Natural killer cell treated with Interleukin-12 subunit alpha and Interleukin-12 subunit beta and Interleukin-15 and Interleukin-18, amount 100 ng/mL, for 72 hours (primary cell): ENCODE measurements around the gene RGS12. TPM values are rescaled to one million over a fixed set of nuclear protein-coding genes. Genes with fewer than 3 reads are reported as not detected.

Experiments used
- ATAC-seq, 2 donors: fragments of 150-1000 bp; cut with Tn5 transposase in 1 of 2; sonication (Bioruptor Pico), chemical (Tn5 transposase) in 1 of 2; 2 replicates each; pipeline ENCODE4 v1.10.0; 2021
- DNase-seq: peaks from one replicate; pipeline ENCODE4 v3.0.0; 2022; ENCODE audit warnings: low spot score
- H3K27ac Mint-ChIP-seq, 2 donors: 1 replicate in 1 of 2; 2 replicates in 1 of 2; pipeline ENCODE4 v1.8.0; 2022; ENCODE audit warnings: mixed read lengths in 2 of 2, mild to moderate bottlenecking in 1 of 2, moderate library complexity in 1 of 2
- H3K27me3 Mint-ChIP-seq, 2 donors: 1 replicate in 1 of 2; 2 replicates in 1 of 2; pipeline ENCODE4 v1.8.0; 2022; ENCODE audit warnings: mixed read lengths in 2 of 2
- H3K36me3 Mint-ChIP-seq: one replicate; pipeline ENCODE4 v1.8.0; 2022; ENCODE audit warnings: mixed read lengths
- H3K4me1 Mint-ChIP-seq, 2 donors: 1 replicate in 1 of 2; 2 replicates in 1 of 2; pipeline ENCODE4 v1.8.0; 2022; ENCODE audit warnings: low read depth in 2 of 2, mixed read lengths in 2 of 2, mild to moderate bottlenecking in 1 of 2
- H3K4me3 Mint-ChIP-seq: one replicate; pipeline ENCODE4 v1.8.0; 2022; ENCODE audit warnings: mixed read lengths
- H3K9me3 Mint-ChIP-seq: 2 replicates; pipeline ENCODE4 v1.8.0; 2022; ENCODE audit warnings: mixed read lengths
- total RNA-seq, 2 donors: library from RNA; stranded (reverse); gene quantifications; one replicate each; pipeline ENCODE4 v1.2.3, GENCODE V29; 2022

The RGS12 gene
- total RNA-seq, 2 donors from 2014 or later, result 1.9 to 7.0 TPM

DNA sequence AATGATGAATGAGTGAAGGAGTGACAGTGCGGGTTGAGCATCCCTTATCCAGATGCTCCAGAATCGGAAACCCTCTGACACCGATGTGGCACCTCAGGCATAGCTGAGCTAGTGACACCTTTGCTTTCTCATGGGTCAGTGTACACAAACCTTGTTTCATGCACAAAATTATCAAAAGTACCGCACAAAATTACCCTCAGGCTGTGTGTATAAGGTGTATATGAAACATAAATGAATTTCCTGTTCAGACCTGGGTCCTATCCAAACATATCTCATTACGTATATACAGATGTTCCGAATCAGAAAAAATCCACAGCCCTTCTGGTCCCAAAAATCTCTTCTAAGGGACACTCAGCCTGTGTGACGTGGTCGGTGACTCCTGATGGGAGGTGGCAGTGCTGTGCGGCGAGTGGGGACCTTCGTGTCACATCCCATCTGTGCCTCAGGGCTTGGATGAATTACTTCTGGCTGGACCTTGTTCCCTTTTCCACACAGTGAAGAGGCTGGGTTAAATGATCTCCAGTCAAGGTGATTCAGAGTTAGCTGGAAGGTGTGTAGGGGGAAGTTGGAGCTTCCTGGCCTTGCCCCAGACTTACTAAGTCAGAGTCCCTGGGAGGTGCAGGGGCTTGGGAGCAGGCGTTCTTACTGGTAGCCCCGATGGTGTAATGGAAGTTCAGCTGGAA lies 18.8 kb downstream of the RGS12 start:
- DNase-seq (no peak), ATAC-seq (no peak)
- no peaks in the 10 kb centered on the region for H3K9me3 Mint-ChIP-seq
- no peak overlapping the region for H3K27ac Mint-ChIP-seq
- H3K27me3 Mint-ChIP-seq, result no peaks in the 10 kb centered on the region
- H3K36me3 Mint-ChIP-seq, result no peaks in the 10 kb centered on the region
- no peak overlapping the region for H3K4me3 Mint-ChIP-seq
- no peaks in the 10 kb centered on the region for H3K4me1 Mint-ChIP-seq

- no peaks in the 10 kb centered on the region for H3K36me3 Mint-ChIP-seq
- H3K4me3 Mint-ChIP-seq, result no peak overlapping the region
- DNase-seq, result no peak
- no peaks in the 10 kb centered on the region for H3K9me3 Mint-ChIP-seq
- no peak overlapping the region for H3K27ac Mint-ChIP-seq
- no peaks in the 10 kb centered on the region for H3K4me1 Mint-ChIP-seq
- H3K27me3 Mint-ChIP-seq, result no peaks in the 10 kb centered on the region
- ATAC-seq, result no peak
These were observed 19.5 kb downstream of the RGS12 start for GRCh38 chr4:3312362-3312761.

DNA sequence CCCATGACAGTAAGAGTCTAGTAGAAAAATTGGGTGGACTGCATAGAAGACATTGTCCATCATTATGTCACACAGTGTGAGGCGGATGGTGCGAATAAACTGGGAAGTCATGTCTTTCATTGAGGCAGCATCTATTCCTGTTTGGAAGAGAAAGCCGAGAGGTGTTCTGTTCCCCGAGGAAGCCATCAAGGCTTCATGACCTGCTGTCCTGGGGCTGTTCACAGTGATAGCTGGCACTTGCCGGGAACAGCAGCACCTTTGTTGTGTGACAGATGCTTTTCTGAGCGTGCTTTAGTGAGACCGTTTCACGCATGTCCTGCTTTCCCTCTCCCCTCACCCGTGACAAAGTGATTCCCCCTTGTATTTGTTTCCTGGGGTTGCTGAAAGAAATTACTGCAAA lies 20.3 kb downstream of the RGS12 start:
- ATAC-seq (no peak), DNase-seq (no peak)
- no peaks in the 10 kb centered on the region for H3K27me3 Mint-ChIP-seq
- no peaks in the 10 kb centered on the region for H3K9me3 Mint-ChIP-seq
- no peaks in the 10 kb centered on the region for H3K36me3 Mint-ChIP-seq
- no peaks in the 10 kb centered on the region for H3K4me1 Mint-ChIP-seq
- H3K27ac Mint-ChIP-seq, result no peak overlapping the region
- H3K4me3 Mint-ChIP-seq, result no peak overlapping the region

GRCh38 chr4:3313556-3314228 lies 20.9 kb downstream of the RGS12 start:
- Mint-ChIP-seq H3K27me3 (no peaks in the 10 kb centered on the region), H3K9me3 (no peaks in the 10 kb centered on the region), H3K4me1 (no peaks in the 10 kb centered on the region), H3K36me3 (no peaks in the 10 kb centered on the region), H3K4me3 (no peak overlapping the region), H3K27ac (no peak overlapping the region)
- ATAC-seq, result no peak
- DNase-seq, result no peak

DNA sequence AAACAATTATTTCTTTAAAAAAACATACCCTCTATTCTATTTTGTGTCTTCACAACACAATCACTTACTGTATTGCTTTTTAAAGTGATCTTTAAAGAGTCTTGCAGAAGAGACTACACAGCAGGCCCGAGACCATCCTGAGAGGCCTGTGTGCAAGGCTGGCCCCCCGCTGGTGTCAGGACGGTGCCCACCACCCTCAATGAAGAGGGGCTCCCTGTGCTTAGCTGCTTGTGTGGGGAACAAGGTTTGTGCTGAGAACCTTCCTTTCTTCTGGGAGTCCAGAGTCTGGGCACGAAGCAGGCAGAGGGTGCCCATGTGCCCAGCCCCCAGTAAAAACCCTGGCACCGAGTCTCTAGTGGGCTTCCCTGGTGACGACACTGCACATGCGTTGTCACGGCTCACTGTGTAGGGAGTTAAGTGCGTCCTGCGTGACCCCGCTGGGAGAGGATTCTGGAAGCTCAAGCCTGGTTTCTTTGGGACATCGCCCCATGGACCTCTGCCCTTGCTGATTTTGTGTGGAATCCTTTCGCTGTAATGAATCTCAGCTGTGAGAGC lies 22.0 kb downstream of the RGS12 start:
- ATAC-seq (no peak), DNase-seq (no peak)
- no peak overlapping the region for H3K4me3 Mint-ChIP-seq
- H3K4me1 Mint-ChIP-seq, result no peaks in the 10 kb centered on the region
- H3K36me3 Mint-ChIP-seq, result no peaks in the 10 kb centered on the region
- H3K27ac Mint-ChIP-seq, result no peak overlapping the region
- no peaks in the 10 kb centered on the region for H3K27me3 Mint-ChIP-seq
- H3K9me3 Mint-ChIP-seq, result no peaks in the 10 kb centered on the region

- no peak overlapping the region for H3K27ac Mint-ChIP-seq
- no peaks in the 10 kb centered on the region for H3K36me3 Mint-ChIP-seq
- H3K4me1 Mint-ChIP-seq, result no peaks in the 10 kb centered on the region
- ATAC-seq (no peak), DNase-seq (no peak)
- no peaks in the 10 kb centered on the region for H3K27me3 Mint-ChIP-seq
- H3K9me3 Mint-ChIP-seq, result no peaks in the 10 kb centered on the region
- no peak overlapping the region for H3K4me3 Mint-ChIP-seq
These were observed 22.7 kb downstream of the RGS12 start for GRCh38 chr4:3315566-3315965.

DNA sequence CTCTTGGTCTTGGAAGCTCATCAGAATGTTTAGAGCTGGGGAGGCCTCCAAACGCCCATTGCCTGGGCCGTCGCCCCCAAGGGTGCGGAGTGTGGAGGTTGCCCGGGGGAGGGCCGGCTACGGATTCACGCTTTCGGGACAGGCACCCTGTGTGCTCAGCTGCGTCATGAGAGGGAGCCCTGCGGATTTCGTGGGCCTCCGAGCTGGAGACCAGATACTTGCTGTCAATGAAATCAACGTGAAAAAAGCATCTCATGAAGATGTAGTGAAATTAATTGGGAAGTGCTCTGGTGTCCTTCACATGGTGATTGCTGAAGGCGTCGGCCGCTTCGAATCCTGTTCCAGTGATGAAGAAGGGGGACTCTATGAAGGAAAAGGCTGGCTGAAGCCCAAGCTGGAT lies 23.3 kb downstream of the RGS12 start:
- Mint-ChIP-seq H3K4me3 (no peak overlapping the region), H3K9me3 (no peaks in the 10 kb centered on the region), H3K27ac (no peak overlapping the region), H3K27me3 (no peaks in the 10 kb centered on the region), H3K4me1 (no peaks in the 10 kb centered on the region), H3K36me3 (no peaks in the 10 kb centered on the region)
- ATAC-seq (no peak), DNase-seq (no peak)

- Mint-ChIP-seq H3K9me3 (no peaks in the 10 kb centered on the region), H3K27me3 (no peaks in the 10 kb centered on the region), H3K27ac (no peak overlapping the region), H3K36me3 (no peaks in the 10 kb centered on the region), H3K4me3 (no peak overlapping the region), H3K4me1 (no peaks in the 10 kb centered on the region)
- DNase-seq, result no peak
- peak in 1 of 2 donors; percentile 14 for ATAC-seq
These were observed 24.3 kb downstream of the RGS12 start for GRCh38 chr4:3317011-3317655.

DNA sequence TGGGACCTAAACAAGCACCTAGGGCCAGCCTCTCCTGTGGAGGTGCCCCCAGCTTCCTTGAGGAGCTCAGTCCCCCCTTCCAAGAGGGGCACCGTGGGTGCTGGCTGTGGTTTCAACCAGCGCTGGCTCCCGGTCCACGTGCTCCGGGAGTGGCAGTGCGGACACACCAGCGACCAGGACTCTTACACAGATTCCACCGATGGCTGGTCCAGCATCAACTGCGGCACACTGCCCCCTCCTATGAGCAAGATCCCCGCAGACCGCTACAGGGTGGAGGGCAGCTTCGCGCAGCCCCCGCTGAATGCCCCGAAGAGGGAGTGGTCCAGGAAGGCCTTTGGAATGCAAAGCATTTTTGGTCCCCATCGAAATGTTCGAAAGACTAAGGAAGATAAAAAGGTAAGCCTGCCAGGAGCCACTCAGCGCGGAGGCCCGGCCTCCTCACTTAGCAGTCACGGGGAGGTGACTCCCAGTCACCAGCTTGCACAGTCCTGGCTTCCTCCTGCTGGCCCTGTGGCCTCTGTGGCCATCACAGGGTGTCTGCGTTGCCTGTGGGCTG lies 24.9 kb downstream of the RGS12 start:
- no peak for DNase-seq
- no peaks in the 10 kb centered on the region for H3K4me1 Mint-ChIP-seq

GRCh38 chr4:3318561-3319021 lies 25.8 kb downstream of the RGS12 start:
- Mint-ChIP-seq H3K36me3 (no peaks in the 10 kb centered on the region), H3K27me3 (no peaks in the 10 kb centered on the region), H3K4me1 (no peaks in the 10 kb centered on the region), H3K27ac (no peak overlapping the region), H3K4me3 (no peak overlapping the region), H3K9me3 (no peaks in the 10 kb centered on the region)
- no peak for ATAC-seq
- no peak for DNase-seq

More for the DNA sequence above, 24.9 kb downstream of the RGS12 start:
- no peak overlapping the region for H3K27ac Mint-ChIP-seq
- H3K9me3 Mint-ChIP-seq, result no peaks in the 10 kb centered on the region
- no peaks in the 10 kb centered on the region for H3K27me3 Mint-ChIP-seq
- ATAC-seq, result no peak
- no peak overlapping the region for H3K4me3 Mint-ChIP-seq
- no peaks in the 10 kb centered on the region for H3K36me3 Mint-ChIP-seq

GRCh38 chr4:3320361-3321023 lies 27.7 kb downstream of the RGS12 start:
- Mint-ChIP-seq H3K9me3 (no peaks in the 10 kb centered on the region), H3K27ac (no peak overlapping the region), H3K27me3 (no peaks in the 10 kb centered on the region), H3K4me1 (no peaks in the 10 kb centered on the region), H3K36me3 (no peaks in the 10 kb centered on the region), H3K4me3 (no peak overlapping the region)
- ATAC-seq (no peak), DNase-seq (no peak)

DNA sequence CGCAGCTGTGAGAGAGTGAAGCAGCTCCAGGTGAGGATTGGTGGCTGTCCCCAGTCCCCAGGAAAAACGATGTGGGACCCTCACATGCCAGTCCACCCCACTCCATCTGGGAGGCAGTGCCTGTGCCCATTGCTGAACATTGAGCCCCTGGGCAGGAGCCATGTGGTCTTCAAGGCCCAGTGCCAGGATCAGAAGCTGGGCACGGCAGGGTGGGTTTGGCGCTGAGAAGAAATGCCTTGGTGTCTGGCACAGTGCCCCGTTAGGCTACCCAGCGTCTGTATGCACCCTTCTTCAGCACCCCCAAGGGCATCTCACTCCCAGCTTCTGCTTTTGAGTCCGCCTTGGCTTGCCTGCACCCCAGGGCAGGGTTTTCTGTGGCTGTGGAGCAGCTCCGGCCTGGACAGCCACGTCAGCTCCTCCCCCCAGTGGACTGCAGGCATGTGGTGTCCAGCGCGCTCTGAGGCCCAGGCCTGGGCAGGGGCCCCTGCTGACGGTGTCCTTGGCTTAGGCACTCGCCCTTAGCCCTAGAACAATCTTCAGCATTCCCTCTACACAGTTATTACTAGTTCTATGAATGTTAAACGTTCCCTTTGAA lies 28.6 kb downstream of the RGS12 start:
- DNase-seq (no peak), ATAC-seq (no peak)
- no peak overlapping the region for H3K27ac Mint-ChIP-seq
- no peaks in the 10 kb centered on the region for H3K4me1 Mint-ChIP-seq
- H3K9me3 Mint-ChIP-seq, result no peaks in the 10 kb centered on the region
- no peak overlapping the region for H3K4me3 Mint-ChIP-seq
- H3K27me3 Mint-ChIP-seq, result no peaks in the 10 kb centered on the region
- H3K36me3 Mint-ChIP-seq, result no peaks in the 10 kb centered on the region

GRCh38 chr4:3322059-3322550 lies 29.3 kb downstream of the RGS12 start:
- DNase-seq (no peak), ATAC-seq (no peak)
- Mint-ChIP-seq H3K4me1 (no peaks in the 10 kb centered on the region), H3K4me3 (no peak overlapping the region), H3K9me3 (no peaks in the 10 kb centered on the region), H3K27ac (no peak overlapping the region), H3K36me3 (no peaks in the 10 kb centered on the region), H3K27me3 (no peaks in the 10 kb centered on the region)
